Embryonic facial prominence (tissue), 1 donor: ENCODE data around the gene SCFD2.

Source experiments
- DNase-seq: peaks from one replicate; pipeline ENCODE4 v3.0.0-alpha.2; 2016; ENCODE audit errors: extremely low spot score

SCFD2 gene

GRCh38 chr4:52833941-52834525 lies 531.8 kb downstream of the SCFD2 start:
- DNase-seq, result no peak

GRCh38 chr4:52825460-52826090 lies 540.3 kb downstream of the SCFD2 start:
- no peak for DNase-seq

- DNase-seq, result no peak
Observed at GRCh38 chr4:52824603-52825459, 541.0 kb downstream of the SCFD2 start.

- DNase-seq, result no peak
Observed at GRCh38 chr4:52824270-52824602, 541.6 kb downstream of the SCFD2 start.

GRCh38 chr4:52823702-52824092 lies 542.2 kb downstream of the SCFD2 start:
- DNase-seq, result no peak
